Osteocyte (in vitro differentiated cells): ENCODE results near the gene KLC3. TPM values are rescaled to one million over a fixed set of nuclear protein-coding genes. Genes with fewer than 3 reads are reported as not detected.

ENCODE experiments used
- DNase-seq: peaks from one replicate; pipeline ENCODE4 v3.0.0; 2021; ENCODE audit warnings: mixed read lengths; ENCODE audit not compliant: unreplicated experiment; ENCODE audit errors: extremely low spot score
- H3K27ac Mint-ChIP-seq: one replicate; pipeline ENCODE4 v1.8.0; 2021; ENCODE audit warnings: mild to moderate bottlenecking, mixed read lengths; ENCODE audit not compliant: unreplicated experiment
- H3K27me3 Mint-ChIP-seq: one replicate; pipeline ENCODE4 v1.8.0; 2021; ENCODE audit warnings: mixed read lengths; ENCODE audit not compliant: unreplicated experiment
- H3K36me3 Mint-ChIP-seq: one replicate; pipeline ENCODE4 v1.8.0; 2021; ENCODE audit warnings: mixed read lengths; ENCODE audit not compliant: unreplicated experiment
- H3K4me1 Mint-ChIP-seq: one replicate; pipeline ENCODE4 v1.8.0; 2021; ENCODE audit warnings: mixed read lengths; ENCODE audit not compliant: unreplicated experiment
- H3K4me3 Mint-ChIP-seq: one replicate; pipeline ENCODE4 v1.8.0; 2021; ENCODE audit warnings: mild to moderate bottlenecking, moderate library complexity, mixed read lengths; ENCODE audit not compliant: unreplicated experiment
- H3K9me3 Mint-ChIP-seq: one replicate; pipeline ENCODE4 v1.8.0; 2021; ENCODE audit warnings: mixed read lengths; ENCODE audit not compliant: unreplicated experiment
- CTCF ChIP-seq: fragments of 200-600 bp; sonication (generic); IDR thresholded peaks from 2 replicates; pipeline ENCODE4 v1.5.0; 2021; ENCODE audit warnings: antibody characterized with exemption, mild to moderate bottlenecking, moderate library complexity
- total RNA-seq: library from RNA; stranded (reverse); gene quantifications from 2 replicates; pipeline ENCODE4 v1.2.1, GENCODE V29; 2021

KLC3 gene
- total RNA-seq, 1 donor from 2014 or later: not detected

- Mint-ChIP-seq H3K4me3 (no peak overlapping the region), H3K27me3 (peaks cover 2% of the 10 kb centered on the region), H3K4me1 (no peaks in the 10 kb centered on the region), H3K9me3 (no peaks in the 10 kb centered on the region), H3K27ac (no peak overlapping the region), H3K36me3 (peaks cover 4% of the 10 kb centered on the region)
- no peak for TF ChIP-seq CTCF
- DNase-seq: no peak
Measured at GRCh38 chr19:45345506-45345860, 4.9 kb downstream of the KLC3 start.

- H3K4me3 Mint-ChIP-seq: no peak overlapping the region
- peaks cover 4% of the 10 kb centered on the region for H3K36me3 Mint-ChIP-seq
- no peaks in the 10 kb centered on the region for H3K9me3 Mint-ChIP-seq
- peaks cover 2% of the 10 kb centered on the region for H3K27me3 Mint-ChIP-seq
- TF ChIP-seq CTCF: no peak
- DNase-seq: no peak
- H3K4me1 Mint-ChIP-seq: no peaks in the 10 kb centered on the region
- H3K27ac Mint-ChIP-seq: no peak overlapping the region
Measured at GRCh38 chr19:45346449-45346848, 5.9 kb downstream of the KLC3 start.

GRCh38 chr19:45347570-45348366 is 7.2 kb downstream of the KLC3 start:
- H3K4me1 Mint-ChIP-seq: no peaks in the 10 kb centered on the region
- no peaks in the 10 kb centered on the region for H3K9me3 Mint-ChIP-seq
- TF ChIP-seq CTCF: no peak
- H3K4me3 Mint-ChIP-seq: no peak overlapping the region
- H3K36me3 Mint-ChIP-seq: peaks cover 4% of the 10 kb centered on the region
- DNase-seq: no peak
- no peak overlapping the region for H3K27ac Mint-ChIP-seq
- H3K27me3 Mint-ChIP-seq: peaks cover 2% of the 10 kb centered on the region

GRCh38 chr19:45348367-45349125 is 8.0 kb downstream of the KLC3 start:
- no peak for DNase-seq
- peaks cover 7% of the 10 kb centered on the region for H3K36me3 Mint-ChIP-seq
- H3K4me1 Mint-ChIP-seq: no peaks in the 10 kb centered on the region
- H3K4me3 Mint-ChIP-seq: no peak overlapping the region
- TF ChIP-seq CTCF: no peak
- no peaks in the 10 kb centered on the region for H3K9me3 Mint-ChIP-seq
- H3K27me3 Mint-ChIP-seq: peaks cover 2% of the 10 kb centered on the region
- H3K27ac Mint-ChIP-seq: no peak overlapping the region

GRCh38 chr19:45349126-45349415 is 8.5 kb downstream of the KLC3 start:
- TF ChIP-seq CTCF: no peak

More at GRCh38 chr19:45349126-45349415, 8.5 kb downstream of the KLC3 start:
- no peak for DNase-seq
- H3K4me1 Mint-ChIP-seq: no peaks in the 10 kb centered on the region
- H3K36me3 Mint-ChIP-seq: peaks cover 9% of the 10 kb centered on the region
- no peak overlapping the region for H3K27ac Mint-ChIP-seq
- H3K9me3 Mint-ChIP-seq: no peaks in the 10 kb centered on the region
- H3K27me3 Mint-ChIP-seq: peaks cover 2% of the 10 kb centered on the region
- H3K4me3 Mint-ChIP-seq: no peak overlapping the region
